Bronchial epithelial cell (primary cell): Measurements from ENCODE around the gene F2RL3. TPM values are rescaled to one million over a fixed set of nuclear protein-coding genes. Genes with fewer than 3 reads are reported as not detected.

Experiments
- DNase-seq: peaks from one replicate; pipeline ENCODE4 v3.0.0-alpha.2; 2010; ENCODE audit warnings: low read depth
- FAIRE-seq: peaks from 2 replicates; lab custom pipeline; 2011; peaks lifted over from hg19 to GRCh38; lab: Jason Lieb, UNC
- H3K27me3 ChIP-seq: 2 replicates; pipeline ENCODE4 v1.5.1; 2011; ENCODE audit warnings: low read length; ENCODE audit not compliant: control insufficient read depth, insufficient read depth
- H3K36me3 ChIP-seq: 2 replicates; pipeline ENCODE4 v1.5.1; 2011; ENCODE audit warnings: low read length; ENCODE audit not compliant: control insufficient read depth, insufficient read depth
- H3K4me3 ChIP-seq: 2 replicates; pipeline ENCODE4 v1.5.1; 2011; ENCODE audit warnings: mild to moderate bottlenecking, low read depth, low read length, control low read depth
- CTCF ChIP-seq: IDR thresholded peaks from 2 replicates; pipeline ENCODE4 v1.5.1; 2011; ENCODE audit warnings: mild to moderate bottlenecking, moderate library complexity, low read length, control low read depth, inconsistent platforms; ENCODE audit not compliant: insufficient read depth, severe bottlenecking
- total RNA-seq: library from RNA; depleted of rRNA; stranded (reverse); fragments of >200 nt; gene quantifications from 2 replicates; pipeline ENCODE4 v1.2.1, GENCODE V29; 2014

The F2RL3 gene
- total RNA-seq, 1 donor from 2014 or later, result not detected

GRCh38 chr19:16889366-16889882 lies 625 bp downstream of the F2RL3 start:
- FAIRE-seq (no peak), DNase-seq (no peak)
- no peak for TF ChIP-seq CTCF
- Histone ChIP-seq H3K27me3 (no peaks in the 10 kb centered on the region), H3K36me3 (no peaks in the 10 kb centered on the region), H3K4me3 (no peak overlapping the region)

DNA sequence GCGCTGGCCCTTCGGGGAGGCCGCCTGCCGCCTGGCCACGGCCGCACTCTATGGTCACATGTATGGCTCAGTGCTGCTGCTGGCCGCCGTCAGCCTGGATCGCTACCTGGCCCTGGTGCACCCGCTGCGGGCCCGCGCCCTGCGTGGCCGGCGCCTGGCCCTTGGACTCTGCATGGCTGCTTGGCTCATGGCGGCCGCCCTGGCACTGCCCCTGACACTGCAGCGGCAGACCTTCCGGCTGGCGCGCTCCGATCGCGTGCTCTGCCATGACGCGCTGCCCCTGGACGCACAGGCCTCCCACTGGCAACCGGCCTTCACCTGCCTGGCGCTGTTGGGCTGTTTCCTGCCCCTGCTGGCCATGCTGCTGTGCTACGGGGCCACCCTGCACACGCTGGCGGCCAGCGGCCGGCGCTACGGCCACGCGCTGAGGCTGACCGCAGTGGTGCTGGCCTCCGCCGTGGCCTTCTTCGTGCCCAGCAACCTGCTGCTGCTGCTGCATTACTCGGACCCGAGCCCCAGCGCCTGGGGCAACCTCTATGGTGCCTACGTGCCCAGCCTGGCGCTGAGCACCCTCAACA lies 1.2 kb downstream of the F2RL3 start:
- no peak for TF ChIP-seq CTCF

GRCh38 chr19:16890461-16891184 lies 1.8 kb downstream of the F2RL3 start:
- Histone ChIP-seq H3K27me3 (no peaks in the 10 kb centered on the region), H3K4me3 (no peak overlapping the region), H3K36me3 (no peaks in the 10 kb centered on the region)
- no peak for FAIRE-seq
- DNase-seq, result no peak
- no peak for TF ChIP-seq CTCF

More for the DNA sequence above, 1.2 kb downstream of the F2RL3 start:
- H3K36me3 ChIP-seq, result no peaks in the 10 kb centered on the region
- H3K27me3 ChIP-seq, result no peaks in the 10 kb centered on the region
- no peak for DNase-seq
- no peak overlapping the region for H3K4me3 ChIP-seq
- FAIRE-seq, result no peak

DNA sequence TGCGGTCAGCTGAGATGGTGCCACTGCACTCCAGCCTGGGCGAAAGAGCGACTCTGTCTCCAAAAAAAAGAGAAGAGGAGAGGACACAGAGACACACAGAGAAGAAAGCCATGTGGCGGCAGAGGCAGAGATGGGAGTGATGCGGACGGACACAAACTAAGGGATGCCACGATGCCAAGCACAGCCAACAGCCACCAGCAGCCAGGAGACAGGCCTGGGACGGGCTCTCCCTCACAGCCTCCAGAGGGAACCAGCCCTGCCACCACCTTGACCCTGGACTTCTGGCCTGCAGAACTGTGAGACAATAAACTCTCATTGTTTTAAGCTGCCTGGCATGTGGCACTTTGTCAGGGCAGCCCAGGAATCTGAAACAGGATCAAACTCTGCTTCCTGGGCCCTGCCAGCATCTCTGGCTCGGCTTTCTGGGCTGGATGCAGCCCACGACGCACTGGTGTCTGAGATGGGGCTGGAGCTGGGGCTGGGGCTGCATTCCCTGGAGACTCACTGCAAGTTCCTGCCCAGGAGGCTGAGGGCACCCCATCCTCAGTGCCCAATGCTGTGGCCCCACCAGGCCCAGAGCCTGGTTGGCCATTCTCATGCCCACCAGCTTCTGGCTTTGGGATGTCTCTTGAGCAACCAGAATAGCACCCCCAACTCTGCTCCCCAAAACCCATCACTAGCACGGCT lies 3.0 kb downstream of the F2RL3 start:
- TF ChIP-seq CTCF, result no peak
- FAIRE-seq (no peak), DNase-seq (no peak)
- H3K4me3 ChIP-seq, result no peak overlapping the region
- H3K27me3 ChIP-seq, result no peaks in the 10 kb centered on the region
- H3K36me3 ChIP-seq, result no peaks in the 10 kb centered on the region

DNA sequence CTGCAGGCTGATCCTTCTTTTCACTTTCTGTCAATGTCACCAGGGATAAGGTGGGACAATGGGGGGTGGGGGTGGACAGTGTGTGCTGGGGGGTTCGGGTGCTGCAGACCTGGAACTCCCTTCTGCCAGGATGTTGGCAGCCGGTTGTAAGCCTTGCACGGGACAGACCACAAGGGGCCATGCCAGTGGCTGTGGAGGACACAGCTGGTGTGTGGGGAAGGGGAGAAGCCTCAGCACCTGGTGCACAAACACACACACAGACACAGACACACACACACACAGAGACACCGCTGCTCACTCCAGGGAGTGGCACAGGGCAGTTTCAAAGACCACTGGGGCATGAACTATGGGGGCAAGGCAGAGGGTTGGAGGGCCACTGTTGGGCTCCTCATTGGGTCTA lies 3.6 kb downstream of the F2RL3 start:
- no peaks in the 10 kb centered on the region for H3K27me3 ChIP-seq
- TF ChIP-seq CTCF, result no peak
- no peak for FAIRE-seq
- no peaks in the 10 kb centered on the region for H3K36me3 ChIP-seq
- H3K4me3 ChIP-seq, result no peak overlapping the region
- DNase-seq, result no peak
